COLO668 (cell line): ENCODE results near the gene FHIT.

ENCODE experiments used
- DNase-seq: peaks from one replicate; lab custom pipeline; 2025; ENCODE audit not compliant: unreplicated experiment; lab: John Stamatoyannopoulos, UW

Gene FHIT

GRCh38 chr3:60781935-60782334 lies 469.3 kb downstream of the FHIT start:
- DNase-seq: no peak

GRCh38 chr3:60779637-60780036 lies 471.6 kb downstream of the FHIT start:
- no peak for DNase-seq

GRCh38 chr3:60775985-60776384 lies 475.3 kb downstream of the FHIT start:
- DNase-seq: no peak

DNA sequence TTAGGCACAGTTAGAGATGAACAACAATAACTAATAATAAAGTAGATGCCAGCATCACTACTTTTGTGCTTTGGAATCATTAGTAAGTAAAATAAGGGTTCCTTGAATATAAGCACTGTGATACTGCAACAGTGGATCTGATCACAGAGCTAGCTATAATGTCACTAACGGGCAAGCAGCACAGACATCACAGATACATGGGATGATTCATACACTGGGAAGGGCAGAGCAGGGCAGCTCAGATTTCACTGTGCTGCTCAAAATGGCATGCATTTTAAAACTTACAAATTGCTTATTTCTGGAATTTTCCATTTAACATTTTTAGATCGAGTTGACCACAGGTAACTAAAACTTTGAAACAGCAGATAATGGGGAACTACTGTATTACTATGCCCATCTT lies 476.6 kb downstream of the FHIT start:
- DNase-seq: no peak

GRCh38 chr3:60772584-60772983 lies 478.7 kb downstream of the FHIT start:
- no peak for DNase-seq

DNA sequence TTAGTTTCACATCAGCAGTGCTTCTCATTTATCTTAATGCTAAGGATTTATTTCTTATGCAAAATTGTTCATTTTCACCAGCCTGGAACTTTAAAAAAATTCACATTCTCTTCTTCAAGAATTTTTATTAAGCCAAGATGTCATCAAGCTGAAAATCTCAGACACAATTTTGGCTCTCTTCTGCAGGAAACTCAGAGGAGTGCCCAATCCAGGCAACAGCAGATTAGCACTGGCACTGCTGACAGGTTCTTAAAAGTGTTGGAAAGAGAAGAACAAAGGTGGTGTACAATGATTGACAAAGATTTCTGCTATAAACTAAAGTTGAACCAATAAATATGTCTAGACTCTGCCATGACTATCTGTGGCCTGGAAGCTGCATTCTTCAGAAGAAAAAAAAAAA lies 479.5 kb downstream of the FHIT start:
- no peak for DNase-seq

DNA sequence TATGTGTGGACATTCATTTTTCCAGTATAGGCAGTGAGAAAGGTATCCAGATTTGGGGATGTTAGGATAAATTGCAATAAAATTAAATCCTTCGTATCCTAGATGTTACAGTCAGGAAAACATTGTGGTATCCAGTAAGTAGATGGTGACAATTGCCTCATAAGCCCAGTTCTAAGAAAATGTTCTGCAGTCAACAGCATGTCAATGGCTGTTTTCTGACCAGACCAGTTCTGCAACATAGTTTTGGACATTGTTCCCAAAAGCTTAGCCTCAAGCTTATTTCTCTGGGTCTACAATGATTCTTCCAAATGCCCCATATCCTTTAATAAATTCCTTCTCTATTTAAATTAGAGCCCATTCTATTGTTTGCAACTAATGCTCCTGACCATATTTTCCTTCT lies 480.7 kb downstream of the FHIT start:
- DNase-seq: no peak

DNA sequence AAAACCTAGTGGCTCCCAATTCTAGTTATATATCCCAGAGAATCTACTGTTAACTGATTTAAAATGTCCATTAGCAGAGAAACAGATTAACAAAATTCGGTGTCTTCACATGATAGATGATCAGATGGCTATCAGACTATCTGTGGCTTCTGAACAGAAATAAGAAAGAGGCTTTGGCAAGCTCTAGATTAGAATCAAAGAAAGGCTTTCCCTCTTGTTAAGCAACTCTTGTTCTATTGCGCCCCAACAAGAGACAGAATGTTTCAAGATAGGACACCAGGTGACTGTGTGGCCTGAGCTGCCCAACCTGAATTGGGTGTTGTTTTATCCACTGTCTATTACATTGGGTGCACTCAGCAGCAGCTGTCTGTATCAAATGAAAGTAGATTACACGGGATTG lies 483.7 kb downstream of the FHIT start:
- no peak for DNase-seq

GRCh38 chr3:60765776-60766175 lies 485.5 kb downstream of the FHIT start:
- no peak for DNase-seq

DNA sequence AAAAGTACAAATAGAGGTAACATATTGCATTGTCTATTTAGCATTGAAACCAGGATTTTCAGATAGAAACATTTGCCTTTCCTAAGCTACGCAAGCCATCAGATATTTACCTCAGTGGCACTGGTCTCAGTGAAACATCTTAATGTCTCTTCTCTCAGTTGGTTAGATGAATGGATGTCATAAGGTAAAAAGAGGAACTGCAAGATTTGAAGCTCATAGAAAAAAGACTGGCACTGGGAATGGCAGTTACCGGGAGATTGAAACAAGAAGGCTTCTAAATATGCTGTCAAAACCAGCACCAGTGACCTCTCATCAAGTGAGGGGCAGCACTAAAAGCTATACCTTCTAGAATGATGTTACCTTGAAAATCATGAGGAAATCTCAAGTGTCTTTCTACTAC lies 486.4 kb downstream of the FHIT start:
- no peak for DNase-seq

GRCh38 chr3:60760145-60760544 lies 491.1 kb downstream of the FHIT start:
- no peak for DNase-seq

DNA sequence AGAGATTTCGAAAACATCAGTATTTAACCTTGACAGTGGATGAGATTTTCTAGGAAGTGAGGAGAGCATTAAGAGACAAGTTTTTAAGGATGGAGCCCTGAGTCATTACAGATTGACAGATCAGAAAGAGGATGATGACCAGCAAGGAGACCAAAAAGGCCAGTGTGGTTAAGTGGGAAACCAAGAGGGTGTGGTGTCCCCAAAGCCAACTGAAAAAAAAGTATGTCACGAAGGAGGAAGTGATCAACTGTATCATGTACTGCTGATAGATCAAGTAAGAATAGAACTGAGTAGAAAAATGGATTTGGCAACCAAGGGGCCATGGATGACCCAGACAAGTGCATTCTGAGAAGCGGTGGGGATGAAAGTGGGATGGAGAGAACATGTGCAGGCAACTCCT lies 491.8 kb downstream of the FHIT start:
- DNase-seq: no peak

DNA sequence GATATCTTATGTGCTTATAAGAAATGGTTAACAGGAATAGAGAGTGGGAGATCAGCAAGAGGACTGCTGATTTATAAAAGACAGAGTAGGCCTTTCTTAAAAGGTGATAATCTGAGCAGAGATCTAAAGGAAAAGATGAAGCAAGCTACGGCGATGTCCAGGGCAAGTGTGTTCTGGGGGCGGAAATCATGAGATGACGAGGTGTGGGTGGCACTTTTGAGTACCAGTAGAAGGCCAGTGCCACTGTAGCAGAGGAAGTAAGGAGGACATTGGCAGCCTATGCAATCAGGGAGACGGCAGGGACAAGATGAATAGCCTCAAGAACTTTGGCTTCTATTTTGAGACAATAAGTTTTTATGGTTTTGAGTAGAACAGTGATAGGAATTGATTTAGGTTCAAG lies 492.4 kb downstream of the FHIT start:
- DNase-seq: no peak

DNA sequence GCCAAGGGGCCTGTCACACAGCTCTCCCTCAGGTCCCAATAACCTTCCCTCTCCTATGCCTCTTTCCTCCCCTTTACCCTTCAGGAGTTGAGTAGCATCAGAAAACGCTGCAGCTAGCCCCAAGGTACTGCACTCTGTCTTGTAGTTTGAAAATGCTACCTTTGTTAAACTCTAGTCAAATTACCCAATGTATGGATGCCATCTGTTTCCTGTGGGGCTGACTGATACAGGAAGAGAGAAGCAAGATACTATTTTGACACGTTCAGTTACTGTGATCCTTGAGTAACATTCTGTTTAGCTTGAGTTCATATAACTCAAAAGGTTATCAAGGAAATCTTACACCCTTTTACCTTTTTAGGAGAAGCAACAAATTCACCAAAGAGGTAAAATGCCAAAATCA lies 493.1 kb downstream of the FHIT start:
- DNase-seq: no peak

DNA sequence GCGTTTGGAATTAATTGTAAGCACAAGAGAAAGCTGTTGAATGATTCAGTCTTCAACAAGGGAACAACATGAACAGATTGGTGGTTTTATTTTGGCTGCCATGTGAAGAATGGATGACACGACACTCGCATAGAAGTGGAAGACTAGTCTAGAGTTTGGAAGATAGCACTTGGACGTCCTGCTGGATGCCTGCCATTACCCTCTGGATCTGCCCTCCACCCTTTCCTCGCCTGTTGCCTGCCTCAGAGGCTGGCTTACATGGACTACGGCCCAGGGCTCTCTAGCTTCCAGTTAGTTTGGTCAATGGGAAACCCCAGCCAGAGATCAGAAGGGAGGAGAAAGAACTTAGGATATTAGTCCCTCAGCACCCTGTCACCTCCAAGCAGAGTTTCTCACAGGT lies 493.5 kb downstream of the FHIT start:
- DNase-seq: no peak

DNA sequence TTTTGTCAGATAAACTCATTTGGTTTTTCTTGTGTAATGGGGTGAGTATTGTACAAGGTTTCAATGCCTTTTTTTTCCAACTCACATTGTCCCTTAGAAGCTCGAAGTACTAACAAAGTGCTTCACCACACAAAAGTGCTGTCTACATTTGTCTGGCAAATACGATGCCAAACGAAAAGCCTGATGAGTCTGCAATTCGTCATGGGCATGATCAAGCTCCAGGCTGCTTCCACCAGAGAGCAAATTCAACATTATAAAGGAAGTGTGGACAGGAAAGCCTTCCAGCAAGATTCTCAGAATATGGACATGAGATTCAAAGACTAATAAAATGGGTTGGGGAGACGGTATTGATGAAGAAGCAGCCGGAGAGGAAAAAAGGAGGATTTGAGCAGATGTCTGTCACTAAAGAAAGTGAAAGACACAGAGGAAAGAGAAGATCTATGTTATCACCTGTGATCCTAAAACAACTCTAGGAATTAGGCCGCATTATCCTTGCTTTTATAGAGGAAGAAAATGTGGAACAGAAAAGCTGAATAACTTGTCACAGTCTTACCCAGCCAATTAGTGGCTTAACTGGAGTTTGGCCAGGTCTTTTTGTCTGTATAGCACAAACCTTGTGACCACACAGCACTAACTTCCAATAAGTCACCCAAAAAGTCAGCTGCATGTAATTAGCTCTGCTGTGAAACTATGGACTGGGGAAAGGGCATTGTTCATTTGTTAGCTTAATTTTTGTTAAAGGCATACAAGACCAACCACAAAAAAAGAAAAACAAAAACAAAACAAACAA lies 494.8 kb downstream of the FHIT start:
- no peak for DNase-seq

- DNase-seq: peak; percentile 3
These were observed 496.2 kb downstream of the FHIT start for GRCh38 chr3:60755094-60755493.

- no peak for DNase-seq
These were observed 496.6 kb downstream of the FHIT start for GRCh38 chr3:60754617-60755016.

GRCh38 chr3:60752809-60753208 lies 498.4 kb downstream of the FHIT start:
- no peak for DNase-seq

DNA sequence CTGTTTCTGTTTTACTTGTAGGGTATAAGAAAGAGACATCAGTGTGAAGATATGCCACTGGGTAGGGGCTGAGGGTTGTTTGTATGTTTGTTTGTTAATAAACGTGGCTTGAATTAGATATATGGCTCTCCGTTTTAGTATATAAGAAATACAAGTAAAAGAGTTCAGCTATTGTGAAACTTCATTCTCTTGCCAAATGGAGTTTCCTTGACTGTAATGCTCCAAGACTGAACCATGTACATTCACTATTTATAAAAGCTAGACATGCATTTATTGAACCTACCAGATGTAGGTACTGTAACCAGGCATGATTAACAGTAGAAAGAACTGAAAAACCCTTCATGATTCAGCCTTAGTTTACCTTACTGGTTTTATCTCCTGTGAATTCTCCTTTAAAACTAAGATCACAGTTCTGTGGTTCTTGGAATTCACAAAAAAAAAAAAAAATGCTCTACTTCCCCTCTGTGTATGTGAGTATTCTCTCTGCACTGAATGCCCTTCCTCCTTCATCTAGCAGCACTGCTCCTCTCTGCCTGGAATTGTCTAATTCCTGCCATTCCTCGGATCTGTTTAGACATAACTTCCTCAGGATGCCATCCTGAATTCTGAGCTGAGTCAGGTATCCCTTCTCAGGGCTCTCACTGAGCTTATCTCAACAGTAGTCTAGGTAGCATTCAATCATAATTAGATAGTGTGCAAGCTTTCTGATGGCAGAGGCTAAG lies 504.4 kb downstream of the FHIT start:
- DNase-seq: no peak

GRCh38 chr3:60746043-60746638 lies 505.1 kb downstream of the FHIT start:
- DNase-seq: no peak

GRCh38 chr3:60743631-60744164 lies 507.6 kb downstream of the FHIT start:
- DNase-seq: peak; percentile 62
